Stromal cell of bone marrow (primary cell): ENCODE measurements around the gene SPX.
A peak's percentile ranks its signal among the peaks of the same experiment; 100 is the strongest.

Experiments used
- DNase-seq: peaks from one replicate; pipeline ENCODE4 v3.0.0-alpha.2; 2012; ENCODE audit warnings: low read depth

SPX gene, protein sequence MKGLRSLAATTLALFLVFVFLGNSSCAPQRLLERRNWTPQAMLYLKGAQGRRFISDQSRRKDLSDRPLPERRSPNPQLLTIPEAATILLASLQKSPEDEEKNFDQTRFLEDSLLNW

GRCh38 chr12:21526053-21526452 is at the start of gene SPX:
SPX (plus strand) TSS chr12:21526296; CDS start chr12:21526473, 177 bp downstream.
- DNase-seq = no peak

- DNase-seq = peak; percentile 72
These were observed 49.1 kb upstream of the SPX start for GRCh38 chr12:21476949-21477348.

- DNase-seq = no peak
These were observed 47.2 kb upstream of the SPX start for GRCh38 chr12:21478756-21479455.

GRCh38 chr12:21483531-21483930 is 42.6 kb upstream of the SPX start:
- no peak for DNase-seq

- no peak for DNase-seq
These were observed 40.1 kb upstream of the SPX start for GRCh38 chr12:21485998-21486397.

DNA sequence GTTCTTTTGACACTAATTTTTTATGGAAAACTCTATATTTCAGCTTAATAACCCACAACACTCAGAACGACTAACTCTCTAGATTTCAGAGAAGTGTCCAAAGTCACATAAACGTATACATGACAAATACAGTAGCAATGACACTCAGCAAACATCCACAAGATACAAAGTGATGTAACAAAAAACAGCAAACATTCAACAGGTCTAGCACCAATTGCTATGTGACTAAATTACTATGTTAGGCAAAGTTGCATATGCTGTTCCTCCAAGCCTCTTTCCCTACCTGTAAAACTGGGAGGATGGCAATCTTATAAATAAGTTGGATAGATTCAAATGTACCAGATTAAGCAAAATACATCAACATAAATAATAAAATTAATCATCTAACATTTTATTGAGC is 26.3 kb upstream of the SPX start:
- DNase-seq = no peak

- no peak for DNase-seq
These were observed 25.3 kb upstream of the SPX start for GRCh38 chr12:21500786-21501257.

DNA sequence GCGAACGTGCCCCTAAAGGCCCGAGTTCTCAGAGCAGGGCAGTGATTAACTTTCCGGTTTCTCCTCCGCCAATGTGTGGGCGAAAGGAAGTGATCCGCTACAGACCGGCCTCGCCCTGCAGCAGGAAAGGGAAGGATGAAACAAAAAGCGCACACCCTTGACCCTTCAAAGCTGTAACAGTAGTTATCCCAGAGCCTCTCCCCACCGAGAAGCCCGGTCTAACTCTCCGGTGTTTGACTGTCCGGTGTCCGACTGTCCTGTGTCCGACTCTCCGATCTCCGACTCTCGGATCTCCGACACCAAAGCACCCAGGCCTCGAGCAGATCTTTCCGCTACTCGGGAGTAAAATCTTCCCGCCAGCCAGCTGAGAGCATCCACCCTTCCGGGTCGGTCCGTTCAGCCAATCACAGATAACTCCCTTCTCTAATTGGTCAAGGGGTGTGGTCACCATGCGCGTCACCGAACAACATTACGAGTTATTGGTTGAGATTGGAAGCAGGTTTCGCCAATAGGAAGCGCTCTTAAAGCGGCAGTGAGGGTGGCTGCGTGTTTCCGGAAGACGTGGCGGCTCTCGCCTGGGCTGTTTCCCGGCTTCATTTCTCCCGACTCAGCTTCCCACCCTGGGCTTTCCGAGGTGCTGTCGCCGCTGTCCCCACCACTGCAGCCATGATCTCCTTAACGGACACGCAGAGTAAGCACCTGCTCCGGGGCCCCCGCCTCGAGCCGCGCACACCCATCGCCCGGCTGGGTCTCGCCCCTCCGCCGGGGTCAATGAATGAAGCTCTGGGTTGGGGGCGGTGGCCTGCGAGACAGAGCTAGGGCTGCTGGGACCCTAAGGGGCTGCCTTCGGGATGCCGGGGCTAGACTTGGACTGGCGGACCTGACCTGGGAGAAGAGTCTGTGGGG is 24.6 kb upstream of the SPX start, which contains the start of the genes GOLT1B and RECQL:
Gene GOLT1B (plus strand): TSS at position 532 of the 906 bp plus-strand sequence. CDS start 135 bp downstream, at position 667.
Gene RECQL (minus strand): TSS at position 378 of the 906 bp plus-strand sequence. CDS start 2,065 bp downstream, outside the sequence.
- DNase-seq = peak; percentile 98

DNA sequence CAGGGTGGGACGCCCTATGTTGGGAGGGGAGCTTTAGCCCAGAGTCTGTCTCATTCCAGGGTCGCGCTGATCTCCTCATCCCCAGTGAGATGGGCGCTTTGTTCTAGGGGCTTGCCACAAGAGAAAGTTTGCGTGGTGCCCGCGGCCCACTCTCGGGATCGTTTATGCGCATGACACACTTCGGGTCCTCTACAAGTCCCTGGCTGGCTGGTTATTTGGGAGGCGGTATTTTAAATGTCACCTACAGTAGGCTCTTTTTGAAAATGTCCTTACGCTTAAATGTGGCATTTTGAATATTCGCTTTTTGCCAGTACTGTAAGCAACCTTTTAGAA is 24.0 kb upstream of the SPX start:
- no peak for DNase-seq

- DNase-seq = no peak
These were observed 23.2 kb upstream of the SPX start for GRCh38 chr12:21502872-21503271.

- DNase-seq = no peak
These were observed 20.2 kb upstream of the SPX start for GRCh38 chr12:21505888-21506287.

GRCh38 chr12:21507849-21508248 is 18.2 kb upstream of the SPX start:
- DNase-seq = no peak

- no peak for DNase-seq
These were observed 16.3 kb upstream of the SPX start for GRCh38 chr12:21509768-21510167.

- no peak for DNase-seq
These were observed 9.8 kb upstream of the SPX start for GRCh38 chr12:21516281-21516680.

DNA sequence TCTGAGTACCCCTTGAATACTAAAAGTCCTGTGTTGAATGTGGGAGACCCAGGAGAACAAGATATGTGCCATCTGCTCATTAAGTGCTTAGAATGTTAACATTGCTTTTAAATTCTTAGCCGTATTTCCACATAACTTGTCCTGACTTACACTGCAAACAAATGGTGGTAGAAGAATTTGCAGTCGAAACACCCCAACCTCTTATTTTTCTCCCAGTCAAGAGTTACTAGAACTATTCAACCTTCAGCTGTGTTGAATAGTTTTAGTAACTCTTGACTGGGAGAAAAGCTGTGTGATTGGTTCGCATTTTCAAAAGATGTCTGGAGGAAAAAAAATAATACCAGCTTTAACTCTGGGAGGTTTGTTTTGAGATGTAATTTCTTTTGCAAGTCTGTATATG is 7.6 kb upstream of the SPX start:
- no peak for DNase-seq

- DNase-seq = no peak
These were observed 4.6 kb upstream of the SPX start for GRCh38 chr12:21521541-21521940.

DNA sequence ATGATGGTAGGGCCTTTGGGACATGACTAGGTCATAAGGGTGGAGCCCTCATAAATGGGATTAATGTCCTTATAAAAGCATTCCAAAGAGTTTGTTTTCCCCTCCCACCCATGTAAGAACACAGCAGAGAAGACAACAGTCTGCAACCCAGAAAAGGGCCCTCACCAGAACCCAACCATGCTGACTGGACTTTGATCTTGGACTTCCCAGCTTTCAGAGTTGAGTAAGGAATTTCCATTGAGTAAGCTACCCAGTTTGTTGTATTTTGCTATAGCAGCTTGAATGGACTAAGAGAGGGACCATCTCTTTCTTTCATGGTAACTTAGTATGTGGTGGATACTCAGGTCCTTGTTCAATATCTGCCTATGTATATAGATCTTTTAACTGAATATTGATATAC is 2.9 kb upstream of the SPX start:
- no peak for DNase-seq

- no peak for DNase-seq
These were observed 737 bp downstream of the SPX start for GRCh38 chr12:21526721-21527345.

DNA sequence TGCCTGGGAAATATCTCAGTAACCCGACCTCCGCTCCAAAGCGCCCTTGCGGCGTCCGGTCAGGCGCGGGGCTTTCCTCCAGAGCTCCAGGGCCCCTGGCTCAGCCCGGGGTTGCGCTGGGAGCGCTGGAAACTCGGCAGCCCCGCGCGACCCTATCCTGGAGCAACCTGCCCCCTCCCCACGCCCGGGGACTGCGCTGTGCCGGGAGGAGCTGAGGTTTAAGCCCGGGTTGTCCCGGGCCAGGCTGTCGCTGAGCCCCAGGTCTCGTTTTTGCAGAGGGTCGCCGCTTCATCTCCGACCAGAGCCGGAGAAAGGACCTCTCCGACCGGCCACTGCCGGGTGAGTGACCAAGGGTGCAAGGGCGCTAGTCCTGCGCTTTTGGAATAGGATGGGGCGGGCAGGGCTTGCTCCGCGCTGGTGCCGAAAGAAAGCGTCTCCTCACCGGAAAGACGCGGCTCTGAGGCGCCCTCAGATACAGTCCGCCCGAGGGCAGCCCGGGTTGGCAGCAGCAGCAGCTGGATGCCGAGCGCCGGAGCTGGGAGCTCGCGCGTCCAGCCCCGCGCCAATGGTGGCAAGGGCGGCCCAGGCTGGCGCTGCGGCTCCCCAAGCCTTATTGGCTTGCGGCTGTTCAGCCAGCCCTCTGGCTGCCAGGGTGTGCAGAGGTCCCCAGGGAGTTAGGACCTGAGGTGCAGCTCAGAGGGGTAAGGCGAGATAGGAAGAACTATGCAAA is 1.5 kb downstream of the SPX start:
- DNase-seq = peak; percentile 20

DNA sequence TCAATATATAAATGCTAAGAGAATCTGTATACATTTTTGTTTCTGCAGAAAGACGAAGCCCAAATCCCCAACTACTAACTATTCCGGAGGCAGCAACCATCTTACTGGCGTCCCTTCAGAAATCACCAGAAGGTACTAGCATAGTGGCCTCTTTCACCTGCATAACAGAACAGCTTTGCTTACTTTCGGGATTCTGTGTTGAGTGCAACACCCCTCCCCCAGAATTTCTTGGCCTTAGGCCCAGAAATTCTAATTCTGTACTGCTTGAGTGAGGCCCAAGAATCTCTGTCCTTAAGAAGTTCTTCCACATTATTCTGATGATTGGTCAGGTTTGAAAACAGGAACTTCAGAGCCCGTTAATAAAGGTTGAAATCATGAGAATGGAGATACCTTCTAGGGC is 2.9 kb downstream of the SPX start:
- no peak for DNase-seq

DNA sequence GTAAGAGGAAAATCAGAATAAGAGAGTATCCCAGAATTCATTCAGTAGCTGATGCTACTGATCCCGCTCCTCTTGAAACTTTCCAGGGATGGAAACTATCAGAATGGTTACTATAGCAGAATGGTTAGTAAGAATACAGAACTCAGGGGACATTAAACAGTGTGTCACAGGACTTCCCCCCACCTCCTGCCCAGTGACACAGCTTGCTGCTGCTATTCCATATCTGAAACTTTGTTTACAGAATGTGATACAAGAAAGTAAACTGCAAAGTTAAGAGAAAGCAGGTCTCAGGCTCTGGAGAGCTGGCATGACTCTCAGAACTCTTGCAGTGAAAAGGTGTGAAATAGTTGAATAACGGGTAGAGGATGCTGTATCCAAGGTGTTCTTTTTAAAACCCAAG is 3.4 kb downstream of the SPX start:
- no peak for DNase-seq
